ENCODE results near the gene CES4A.

GRCh38 chr16:66976746-66977145 lies 11.6 kb upstream of the CES4A start:
- TF ChIP-seq, protein P1, sequence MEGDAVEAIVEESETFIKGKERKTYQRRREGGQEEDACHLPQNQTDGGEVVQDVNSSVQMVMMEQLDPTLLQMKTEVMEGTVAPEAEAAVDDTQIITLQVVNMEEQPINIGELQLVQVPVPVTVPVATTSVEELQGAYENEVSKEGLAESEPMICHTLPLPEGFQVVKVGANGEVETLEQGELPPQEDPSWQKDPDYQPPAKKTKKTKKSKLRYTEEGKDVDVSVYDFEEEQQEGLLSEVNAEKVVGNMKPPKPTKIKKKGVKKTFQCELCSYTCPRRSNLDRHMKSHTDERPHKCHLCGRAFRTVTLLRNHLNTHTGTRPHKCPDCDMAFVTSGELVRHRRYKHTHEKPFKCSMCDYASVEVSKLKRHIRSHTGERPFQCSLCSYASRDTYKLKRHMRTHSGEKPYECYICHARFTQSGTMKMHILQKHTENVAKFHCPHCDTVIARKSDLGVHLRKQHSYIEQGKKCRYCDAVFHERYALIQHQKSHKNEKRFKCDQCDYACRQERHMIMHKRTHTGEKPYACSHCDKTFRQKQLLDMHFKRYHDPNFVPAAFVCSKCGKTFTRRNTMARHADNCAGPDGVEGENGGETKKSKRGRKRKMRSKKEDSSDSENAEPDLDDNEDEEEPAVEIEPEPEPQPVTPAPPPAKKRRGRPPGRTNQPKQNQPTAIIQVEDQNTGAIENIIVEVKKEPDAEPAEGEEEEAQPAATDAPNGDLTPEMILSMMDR (conservative IDR thresholded peaks at IDR 0.05) = no peak
- no peak for TF ChIP-seq EZH2 (IDR thresholded peaks at IDR 0.05; ENCODE audit: low read depth)
